Measurements from ENCODE around the gene EFNA2.
A peak's percentile ranks its signal among the peaks of the same experiment; 100 is the strongest.

The EFNA2 gene

DNA sequence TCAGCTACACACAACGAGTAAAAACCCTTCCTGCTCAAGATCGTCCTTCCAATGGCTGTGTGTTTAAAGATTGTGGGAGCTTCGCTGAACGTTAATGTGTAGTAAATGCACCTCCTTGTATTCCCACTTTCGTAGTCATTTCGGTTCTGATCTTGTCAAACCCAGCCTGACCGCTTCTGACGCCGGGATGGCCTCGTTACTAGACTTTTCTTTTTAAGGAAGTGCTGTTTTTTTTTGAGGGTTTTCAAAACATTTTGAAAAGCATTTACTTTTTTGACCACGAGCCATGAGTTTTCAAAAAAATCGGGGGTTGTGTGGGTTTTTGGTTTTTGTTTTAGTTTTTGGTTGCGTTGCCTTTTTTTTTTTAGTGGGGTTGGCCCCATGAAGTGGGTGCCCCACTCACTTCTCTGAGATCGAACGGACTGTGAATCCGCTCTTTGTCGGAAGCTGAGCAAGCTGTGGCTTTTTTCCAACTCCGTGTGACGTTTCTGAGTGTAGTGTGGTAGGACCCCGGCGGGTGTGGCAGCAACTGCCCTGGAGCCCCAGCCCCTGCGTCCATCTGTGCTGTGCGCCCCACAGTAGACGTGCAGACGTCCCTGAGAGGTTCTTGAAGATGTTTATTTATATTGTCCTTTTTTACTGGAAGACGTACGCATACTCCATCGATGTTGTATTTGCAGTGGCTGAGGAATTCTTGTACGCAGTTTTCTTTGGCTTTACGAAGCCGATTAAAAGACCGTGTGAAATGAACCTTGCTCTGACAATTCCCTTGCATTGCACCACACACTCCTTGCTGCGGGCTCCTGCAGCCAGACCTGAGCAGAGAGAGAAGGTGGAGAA lies 13.0 kb upstream of the EFNA2 start:
- no peak for DNase-seq

DNA sequence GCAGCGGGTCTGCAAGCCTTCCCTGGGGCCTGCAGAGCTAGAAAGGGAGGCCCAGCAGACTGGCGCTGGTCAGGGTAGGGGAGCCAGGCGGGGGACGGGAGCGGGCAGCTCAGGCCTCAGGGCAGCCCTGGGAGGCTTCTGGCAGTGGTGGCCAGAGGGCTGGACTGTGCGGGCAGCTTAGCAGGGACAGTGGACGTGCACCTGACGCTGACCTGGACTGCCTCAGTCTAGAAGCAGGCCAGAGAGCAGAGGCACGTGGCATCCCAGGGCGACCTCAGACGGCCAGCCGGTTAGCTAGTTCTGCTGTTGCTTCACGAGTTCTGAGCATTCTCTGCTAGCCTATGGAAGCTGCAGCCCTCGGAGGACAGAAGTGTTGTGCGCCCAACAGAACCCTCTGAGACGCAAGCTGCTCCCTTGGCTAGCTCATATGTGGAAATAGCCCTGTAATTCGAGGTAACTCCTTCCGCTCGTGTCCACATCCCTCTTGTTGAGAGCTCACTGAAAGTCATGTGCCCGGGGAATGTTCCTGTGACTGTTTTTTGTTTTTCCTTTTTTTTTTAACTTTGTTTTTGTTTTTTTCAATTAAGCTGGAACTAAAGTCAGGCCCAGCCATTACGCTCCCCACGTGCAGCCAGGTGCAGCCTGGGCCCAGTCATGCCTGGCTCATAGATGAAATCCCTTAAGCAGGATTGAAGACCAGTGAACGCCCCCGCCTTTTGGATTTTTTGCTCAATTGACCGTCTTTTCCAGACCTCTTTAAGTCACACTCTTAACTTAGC lies 12.2 kb upstream of the EFNA2 start:
- no peak for DNase-seq

- DNase-seq = no peak
Observed at GRCh38 chr19:1274081-1274851, 11.4 kb upstream of the EFNA2 start.

- no peak for DNase-seq
Observed at GRCh38 chr19:1274852-1275259, 10.8 kb upstream of the EFNA2 start.

DNA sequence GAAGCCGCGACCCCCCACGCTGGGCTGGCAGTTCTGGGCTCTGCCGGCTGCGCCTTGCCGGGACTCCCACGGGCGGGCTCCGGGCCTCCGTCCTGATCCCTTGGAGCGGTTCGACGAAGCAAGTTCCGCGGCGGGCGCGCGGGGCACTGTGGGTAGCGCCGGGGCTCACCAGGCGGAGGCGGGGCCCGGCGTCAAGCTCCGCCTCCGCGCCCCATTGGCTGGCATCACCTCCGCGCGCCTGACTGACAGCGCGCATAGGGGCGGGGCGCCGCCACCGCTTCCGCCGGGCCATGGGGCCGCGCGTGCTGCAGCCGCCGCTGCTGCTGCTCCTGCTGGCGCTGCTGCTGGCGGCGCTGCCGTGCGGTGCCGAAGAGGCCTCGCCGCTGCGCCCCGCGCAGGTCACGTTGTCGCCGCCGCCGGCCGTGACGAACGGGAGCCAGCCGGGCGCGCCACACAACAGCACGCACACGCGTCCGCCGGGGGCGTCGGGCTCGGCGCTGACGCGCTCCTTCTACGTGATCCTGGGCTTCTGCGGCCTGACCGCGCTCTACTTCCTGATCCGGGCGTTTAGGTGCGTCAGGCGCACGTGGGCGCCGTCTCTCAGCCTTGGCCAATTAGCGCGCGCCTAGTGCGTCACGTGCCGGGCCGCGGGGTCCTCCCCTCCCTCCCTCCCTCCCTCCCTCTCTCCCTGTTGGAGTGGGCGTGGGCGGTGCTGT lies 10.3 kb upstream of the EFNA2 start, which contains the start of gene FAM174C:
Gene FAM174C (plus strand): TSS at position 271 of the 716 bp plus-strand sequence. CDS start 20 bp downstream, at position 291.
- DNase-seq = peak; percentile 95

DNA sequence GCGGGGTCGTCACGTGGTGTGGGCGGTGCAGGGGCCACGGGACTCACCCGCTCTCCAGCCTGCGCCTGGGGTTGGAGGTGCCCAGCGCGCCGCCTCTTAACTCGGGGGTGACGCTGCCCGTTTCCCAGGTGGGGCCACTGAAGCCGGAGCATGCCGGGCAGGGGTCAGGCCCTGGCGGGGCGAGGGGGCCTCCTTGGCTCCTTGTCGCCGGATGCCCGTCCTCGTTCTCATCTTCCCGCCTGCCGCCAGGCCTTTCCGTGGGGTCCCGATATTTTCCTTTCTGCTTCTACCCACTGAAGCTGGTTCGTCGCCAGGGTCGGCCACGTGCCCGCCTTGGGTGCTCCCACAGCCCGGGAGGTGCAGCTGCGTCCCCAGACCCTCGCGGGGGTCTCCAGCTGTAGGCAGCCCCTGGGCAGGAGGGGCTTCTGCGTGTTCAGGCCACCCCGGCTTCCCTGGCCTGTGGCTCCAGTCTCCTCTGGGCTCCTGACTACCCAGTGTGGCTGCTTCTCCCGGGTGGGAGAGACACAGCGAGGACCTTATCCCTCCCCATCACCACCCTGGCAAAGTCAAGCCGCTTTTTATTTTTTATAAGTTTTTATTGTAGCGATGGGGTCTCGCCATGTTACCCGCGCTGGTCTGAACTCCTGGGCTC lies 9.6 kb upstream of the EFNA2 start:
- DNase-seq = no peak

DNA sequence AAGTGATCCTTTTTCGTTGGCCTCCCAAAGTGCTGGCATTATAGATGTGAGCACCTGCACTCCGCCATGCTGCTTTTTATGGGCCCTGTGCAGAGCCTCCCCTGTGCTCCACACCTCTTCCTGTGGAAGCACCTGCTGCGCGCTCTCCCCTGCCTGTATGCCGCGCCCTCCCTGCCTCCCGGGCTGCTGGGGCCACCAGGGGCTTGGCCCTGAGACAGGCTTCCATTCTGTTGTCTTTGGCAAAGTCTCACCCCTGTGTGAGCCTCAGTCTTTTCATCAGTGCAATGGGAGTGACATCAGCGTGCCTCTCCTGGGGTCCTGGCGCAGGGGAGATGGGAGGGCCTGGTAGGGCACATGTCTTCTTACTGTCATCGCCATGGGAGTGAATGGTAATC lies 9.0 kb upstream of the EFNA2 start:
- DNase-seq = peak; percentile 58

- no peak for DNase-seq
Observed at GRCh38 chr19:1277061-1277460, 8.6 kb upstream of the EFNA2 start.

DNA sequence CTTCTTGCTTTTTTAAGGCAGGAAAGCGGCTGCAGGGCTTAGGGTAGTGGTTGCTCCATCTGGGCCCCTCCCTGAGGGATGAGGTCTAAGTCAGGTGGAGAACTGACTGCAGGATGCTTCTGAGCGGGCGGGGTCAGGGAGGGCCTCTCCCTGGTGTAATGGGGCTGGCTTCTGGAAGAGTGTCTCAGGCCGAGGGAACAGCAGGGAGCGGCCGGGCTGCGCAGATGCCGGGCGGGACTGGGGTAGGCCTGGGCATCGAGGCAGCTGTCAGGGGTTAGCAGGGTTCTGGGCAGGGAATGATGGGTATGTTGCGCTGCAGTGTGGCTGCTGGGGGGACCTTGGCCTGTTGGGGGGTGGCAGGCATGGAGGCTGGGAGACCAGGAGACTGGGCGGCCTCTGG lies 7.6 kb upstream of the EFNA2 start:
- no peak for DNase-seq

DNA sequence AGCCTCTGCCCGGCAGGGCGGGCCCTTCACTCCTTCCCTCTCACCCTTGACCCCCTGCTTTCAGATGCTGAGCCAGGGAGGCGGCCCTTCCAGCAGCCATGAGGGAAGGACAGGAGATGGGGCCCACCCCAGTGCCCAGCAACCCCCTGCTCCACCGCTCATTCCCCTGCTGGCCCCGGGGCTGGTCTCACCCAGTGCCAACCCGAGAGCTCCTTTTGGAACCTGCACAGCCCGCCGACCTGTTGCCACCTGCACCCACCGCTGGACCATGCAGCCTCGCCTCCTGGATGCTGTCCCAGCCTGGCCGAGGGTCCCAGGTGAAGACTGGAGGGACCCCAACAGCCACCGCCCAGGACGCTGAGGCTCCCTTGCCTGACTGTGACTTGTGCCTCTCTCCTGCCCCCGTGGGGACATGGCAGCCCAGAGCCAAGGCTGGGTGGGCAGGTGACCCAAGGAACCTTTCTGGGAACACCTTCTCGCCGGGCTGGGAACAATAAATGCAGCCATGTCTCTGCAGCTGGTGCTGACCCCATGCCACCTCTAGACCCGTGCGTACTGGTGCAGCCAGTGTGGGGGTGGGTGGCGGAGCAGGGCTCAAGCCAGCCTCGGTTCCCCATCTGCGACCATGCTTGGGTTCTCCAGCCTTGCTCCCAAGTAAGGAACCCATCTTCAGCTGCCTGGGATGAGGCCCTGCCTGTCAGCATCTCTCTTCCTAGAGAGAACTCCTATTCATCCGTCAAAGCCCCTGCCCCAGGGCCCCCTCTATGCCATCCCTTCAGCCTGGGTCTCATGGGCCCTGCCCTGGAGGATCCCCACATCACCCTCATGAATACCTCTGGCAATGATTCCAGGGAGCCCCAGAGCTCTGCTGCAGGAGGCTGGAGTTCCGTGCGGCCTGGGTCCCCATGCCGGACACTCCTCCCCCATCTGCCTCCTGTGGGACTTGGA lies 6.7 kb upstream of the EFNA2 start:
- DNase-seq = no peak

DNA sequence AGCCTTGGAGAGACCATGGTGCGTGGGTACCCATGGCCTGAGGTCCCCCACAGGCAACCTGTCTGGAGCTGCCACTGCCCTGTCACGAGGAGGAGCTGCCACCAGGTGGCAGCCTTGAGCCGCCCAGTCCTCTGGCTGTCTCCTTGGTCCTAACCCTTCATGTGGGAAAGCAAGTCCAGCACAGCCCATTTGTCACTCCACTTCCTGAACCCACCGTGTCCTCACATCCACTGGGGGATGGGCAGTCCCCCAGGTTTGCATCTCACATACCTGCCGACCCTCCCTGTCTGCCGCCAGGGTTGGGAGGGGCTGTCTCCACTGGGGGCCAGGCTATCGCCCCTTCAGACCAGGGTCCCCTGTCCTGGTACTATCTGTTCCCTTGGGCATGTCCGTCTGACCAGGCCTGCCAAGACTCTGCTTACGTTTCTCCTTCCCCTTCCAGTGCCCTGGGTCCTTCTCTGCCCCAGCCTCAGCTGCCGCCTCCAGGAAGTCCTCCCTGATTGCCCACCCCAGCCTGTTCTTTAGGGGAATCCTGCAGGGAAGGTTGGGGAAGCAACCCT lies 5.8 kb upstream of the EFNA2 start:
- DNase-seq = peak; percentile 78

DNA sequence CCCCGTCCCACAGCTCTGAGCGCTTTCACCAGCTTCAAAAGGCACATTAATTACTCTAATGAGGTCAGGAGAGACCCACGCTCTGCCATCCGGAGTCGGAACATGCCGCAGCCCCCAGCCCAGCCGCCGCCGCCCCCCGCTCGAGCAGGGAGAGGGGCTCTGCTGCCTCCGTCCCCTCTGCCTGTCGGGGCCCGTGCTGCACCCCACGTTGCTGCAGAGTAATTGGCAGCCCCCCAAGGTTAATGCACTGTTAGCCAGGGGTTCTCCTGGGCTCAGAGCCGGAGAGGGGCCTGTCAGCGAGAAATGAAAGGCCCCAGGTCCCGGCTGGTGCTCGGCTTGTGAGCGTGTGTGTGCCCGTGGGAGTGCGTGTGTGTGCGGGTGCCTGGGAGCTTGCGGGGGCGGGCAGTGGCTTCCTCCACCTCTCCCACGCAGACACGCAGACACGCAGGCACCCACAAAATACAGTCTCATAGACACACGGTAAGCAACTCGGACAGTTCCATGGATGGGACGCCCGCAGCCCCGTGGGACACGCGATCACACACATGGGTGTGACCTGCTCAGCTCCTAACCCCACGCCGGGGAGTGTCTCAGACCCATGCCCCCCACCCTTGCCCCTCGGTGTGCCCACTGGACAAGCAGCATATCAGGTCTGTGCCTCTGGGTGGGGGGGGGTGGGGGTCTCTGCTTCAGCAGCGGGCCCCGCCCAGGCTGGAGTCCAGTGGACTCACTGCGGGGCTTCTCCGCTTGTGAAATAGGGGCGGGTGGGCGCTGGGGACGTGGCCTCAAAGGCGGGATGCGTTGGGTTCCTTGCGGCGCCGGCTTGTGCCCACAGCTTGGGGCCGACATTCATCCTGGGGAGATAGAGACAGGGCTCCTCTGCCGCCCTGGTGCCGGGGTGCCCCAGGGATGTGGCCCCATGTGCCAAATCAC lies 4.8 kb upstream of the EFNA2 start:
- DNase-seq = no peak

- no peak for DNase-seq
Observed at GRCh38 chr19:1281569-1282287, 3.9 kb upstream of the EFNA2 start.

DNA sequence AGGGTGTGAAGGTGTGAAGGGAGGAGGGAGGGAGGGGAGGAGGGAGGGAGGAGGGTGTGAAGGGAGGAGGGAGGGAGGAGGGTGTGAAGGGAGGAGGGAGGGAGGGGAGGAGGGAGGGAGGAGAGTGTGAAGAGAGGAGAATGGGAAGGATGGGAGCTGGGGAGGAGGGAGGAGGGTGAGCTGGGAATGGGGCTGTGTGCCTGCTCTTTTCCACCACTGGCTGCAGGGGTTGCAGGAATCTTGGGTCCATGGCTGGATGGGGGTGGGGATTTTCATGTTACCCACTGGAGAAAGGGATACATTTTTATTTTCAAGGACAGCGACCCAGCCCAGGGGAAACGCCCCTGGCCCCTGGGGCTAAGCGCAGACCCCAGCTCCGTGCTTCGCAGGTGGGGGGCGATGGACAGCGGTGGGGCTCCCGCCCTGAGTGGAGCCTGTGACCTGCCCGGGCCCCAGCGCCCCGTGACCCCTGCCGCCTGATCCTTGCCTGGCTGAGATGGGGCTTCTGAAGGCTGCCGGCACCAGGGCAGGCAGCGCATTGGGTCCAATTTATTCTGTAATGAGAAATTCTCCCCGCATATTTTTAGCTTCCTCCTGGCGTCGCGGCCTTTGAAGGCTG lies 3.0 kb upstream of the EFNA2 start:
- DNase-seq = no peak

GRCh38 chr19:1283207-1283916 lies 2.3 kb upstream of the EFNA2 start:
- DNase-seq = no peak

DNA sequence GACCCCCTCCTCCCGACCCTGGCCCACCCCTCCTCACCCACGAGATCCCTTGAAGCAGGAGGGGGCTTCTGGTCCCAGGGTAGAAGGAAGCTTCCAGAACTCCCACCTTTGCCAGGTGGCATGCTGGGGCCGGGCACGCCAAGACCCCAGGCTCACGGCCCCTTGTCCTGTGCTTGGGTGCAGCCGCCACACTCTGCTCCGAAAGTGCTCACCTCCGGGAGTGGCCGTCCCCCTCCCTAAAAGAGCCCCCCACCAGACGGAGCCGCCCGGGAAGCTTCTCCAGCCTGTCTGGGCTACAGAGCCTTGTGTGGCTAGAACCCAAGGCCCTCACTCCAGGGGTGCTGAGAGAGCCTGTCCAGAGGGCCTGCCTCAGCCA lies 1.8 kb upstream of the EFNA2 start:
- no peak for DNase-seq

GRCh38 chr19:1284293-1284978 lies 1.2 kb upstream of the EFNA2 start:
- no peak for DNase-seq

Data from activated naive CD4-positive, alpha-beta T cell treated with anti-CD3 and anti-CD28 coated beads, Interleukin-2, amount 50 U/mL, for 16 hours (primary cell).